LNCaP clone FGC (cell line): ENCODE results near the gene CCDC154.
A peak's percentile ranks its signal among the peaks of the same experiment; 100 is the strongest.

Source experiments
- DNase-seq: peaks from one replicate; pipeline ENCODE4 v3.0.0-alpha.2; 2011; ENCODE audit warnings: low read depth
- H3K4me3 ChIP-seq: 2 replicates; pipeline ENCODE4 v1.5.1; 2011; ENCODE audit warnings: mild to moderate bottlenecking, low read depth, low read length, control low read depth
- TF ChIP-seq, protein P1 (sequence below): IDR thresholded peaks from 2 replicates; pipeline ENCODE4 v1.5.1; 2012; ENCODE audit warnings: mild to moderate bottlenecking; ENCODE audit not compliant: control insufficient read depth, insufficient read depth; ENCODE audit errors: extremely low read depth

The CCDC154 gene

DNA sequence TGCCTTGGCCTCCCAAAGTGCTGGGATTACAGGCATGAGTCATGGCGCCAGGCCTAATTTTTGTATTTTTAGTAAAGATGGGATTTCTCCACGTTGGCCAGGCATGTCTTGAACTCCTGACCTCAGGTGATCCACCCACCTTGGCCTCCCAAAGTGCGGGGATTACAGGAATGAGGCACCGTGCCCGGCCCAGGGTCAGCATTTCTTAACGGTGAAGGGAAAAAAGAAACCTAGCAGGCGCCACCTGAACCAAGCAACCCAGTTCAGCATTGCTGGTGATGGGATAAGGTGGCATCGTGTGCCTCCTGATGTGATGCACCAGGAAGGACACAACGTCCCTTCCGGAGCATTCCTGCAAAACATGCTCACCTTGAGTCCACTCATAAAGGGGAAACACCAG lies 32.7 kb upstream of the CCDC154 start:
- H3K4me3 ChIP-seq, result no peak overlapping the region
- DNase-seq, result no peak
- TF ChIP-seq, protein P1, sequence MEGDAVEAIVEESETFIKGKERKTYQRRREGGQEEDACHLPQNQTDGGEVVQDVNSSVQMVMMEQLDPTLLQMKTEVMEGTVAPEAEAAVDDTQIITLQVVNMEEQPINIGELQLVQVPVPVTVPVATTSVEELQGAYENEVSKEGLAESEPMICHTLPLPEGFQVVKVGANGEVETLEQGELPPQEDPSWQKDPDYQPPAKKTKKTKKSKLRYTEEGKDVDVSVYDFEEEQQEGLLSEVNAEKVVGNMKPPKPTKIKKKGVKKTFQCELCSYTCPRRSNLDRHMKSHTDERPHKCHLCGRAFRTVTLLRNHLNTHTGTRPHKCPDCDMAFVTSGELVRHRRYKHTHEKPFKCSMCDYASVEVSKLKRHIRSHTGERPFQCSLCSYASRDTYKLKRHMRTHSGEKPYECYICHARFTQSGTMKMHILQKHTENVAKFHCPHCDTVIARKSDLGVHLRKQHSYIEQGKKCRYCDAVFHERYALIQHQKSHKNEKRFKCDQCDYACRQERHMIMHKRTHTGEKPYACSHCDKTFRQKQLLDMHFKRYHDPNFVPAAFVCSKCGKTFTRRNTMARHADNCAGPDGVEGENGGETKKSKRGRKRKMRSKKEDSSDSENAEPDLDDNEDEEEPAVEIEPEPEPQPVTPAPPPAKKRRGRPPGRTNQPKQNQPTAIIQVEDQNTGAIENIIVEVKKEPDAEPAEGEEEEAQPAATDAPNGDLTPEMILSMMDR, result no peak

DNA sequence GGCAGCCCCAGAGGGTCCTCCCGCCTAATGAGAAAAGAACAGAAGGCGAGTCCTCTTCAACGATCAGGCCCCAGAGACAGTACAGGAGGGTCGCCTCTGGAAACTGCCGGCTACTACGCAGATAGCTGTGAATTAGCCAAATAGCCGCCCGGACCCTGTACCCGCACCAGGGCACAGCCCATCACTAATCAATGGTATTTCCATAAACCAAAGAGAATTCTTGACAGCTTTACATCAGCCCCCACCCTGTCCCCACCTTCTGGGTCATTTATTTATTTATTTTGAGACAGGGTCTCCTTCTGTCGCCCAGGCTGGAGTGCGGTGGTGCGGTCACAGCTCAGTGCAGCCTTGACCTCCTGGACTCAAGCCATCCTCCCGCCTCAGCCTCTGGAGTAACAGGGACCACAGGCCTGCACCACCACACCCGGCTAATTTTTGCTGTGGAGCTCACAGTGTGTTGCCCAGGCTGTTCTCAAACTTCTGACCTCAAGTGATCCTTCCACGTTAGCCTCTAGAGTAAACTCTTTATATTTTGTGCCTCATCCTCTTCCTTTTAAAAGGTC lies 31.3 kb upstream of the CCDC154 start:
- no peak for DNase-seq
- peak overlapping the region; percentile 89 for H3K4me3 ChIP-seq
- TF ChIP-seq, protein P1, result no peak

DNA sequence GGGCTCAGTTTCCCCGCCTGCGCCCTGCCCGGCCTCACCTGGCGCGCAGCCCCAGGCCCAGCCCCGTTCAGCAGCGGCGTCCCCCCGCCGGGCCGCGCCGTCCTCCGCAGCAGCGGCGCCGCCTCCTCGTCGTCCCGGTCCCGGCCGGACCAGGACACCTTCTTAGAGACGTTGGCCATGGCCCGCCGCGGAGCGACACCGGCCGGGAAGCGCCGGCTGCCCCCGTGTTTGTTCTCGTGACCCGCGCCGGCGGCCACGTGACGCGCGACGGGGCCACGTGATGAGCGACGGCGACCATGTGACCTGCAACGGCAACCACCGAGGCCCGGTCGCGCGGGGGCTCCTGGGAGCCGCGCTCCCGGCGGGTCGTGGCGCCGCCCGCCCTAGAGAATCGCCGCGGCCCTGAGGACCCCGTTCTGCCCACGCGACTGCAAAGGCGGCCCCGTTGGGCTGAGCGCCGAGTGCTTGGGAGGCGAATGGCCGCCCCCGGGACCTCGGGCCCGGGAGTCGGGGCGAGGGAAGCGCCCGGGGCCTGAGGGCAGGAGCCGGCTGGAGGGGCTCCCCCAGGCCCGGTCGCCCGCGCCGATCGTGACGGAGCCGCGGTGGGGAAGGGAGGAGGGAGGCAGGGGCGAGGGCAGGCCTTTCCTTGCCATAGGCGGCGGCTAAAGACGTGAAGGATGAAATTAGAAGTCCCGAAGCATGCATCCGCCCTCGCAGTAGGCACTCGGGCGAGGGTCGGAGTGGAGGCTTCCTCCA lies 30.6 kb upstream of the CCDC154 start, which contains the start of gene CLCN7:
Gene CLCN7 (minus strand): TSS at position 233 of the 756 bp plus-strand sequence. CDS start 54 bp downstream, at position 179.
- DNase-seq, result peak; percentile 50
- peak within 1 kb of the TSS; percentile 89 for H3K4me3 ChIP-seq
- TF ChIP-seq, protein P1, result no peak

DNA sequence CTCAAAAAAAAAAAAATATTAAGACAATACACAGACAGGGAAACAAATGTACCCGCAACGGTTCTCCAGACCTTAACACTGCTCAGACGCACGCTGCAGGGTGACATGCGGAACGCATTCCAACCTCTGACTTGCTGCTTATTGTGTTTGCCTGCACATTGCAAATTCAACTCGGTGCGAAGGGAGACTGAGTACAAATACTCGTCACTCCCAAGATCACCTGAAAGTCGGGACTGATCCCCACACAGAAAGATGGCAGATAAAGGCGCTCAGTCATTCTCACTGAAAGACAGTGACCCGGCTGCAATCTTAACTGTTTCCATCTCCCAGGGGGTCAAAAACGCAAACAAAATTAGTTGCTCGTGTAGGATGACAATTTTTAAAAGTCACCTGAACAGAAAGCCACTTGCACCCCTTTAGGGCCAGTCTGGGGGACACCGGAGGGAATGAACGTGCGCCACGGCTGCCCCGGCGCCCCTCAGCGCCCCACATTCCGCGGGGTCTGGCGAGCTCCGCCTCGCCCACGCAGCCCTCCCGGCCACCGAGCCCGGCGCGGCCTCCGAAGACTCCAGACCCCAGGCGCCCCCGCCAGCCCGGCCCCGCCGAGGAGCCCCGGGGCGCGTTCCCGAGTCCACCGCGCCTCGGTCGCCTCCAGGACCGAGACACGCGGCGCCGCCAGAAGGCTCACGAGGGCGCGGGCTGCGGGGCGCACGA lies 29.9 kb upstream of the CCDC154 start:
- no peak for DNase-seq
- TF ChIP-seq, protein P1, result no peak
- H3K4me3 ChIP-seq, result peak overlapping the region; percentile 89

DNA sequence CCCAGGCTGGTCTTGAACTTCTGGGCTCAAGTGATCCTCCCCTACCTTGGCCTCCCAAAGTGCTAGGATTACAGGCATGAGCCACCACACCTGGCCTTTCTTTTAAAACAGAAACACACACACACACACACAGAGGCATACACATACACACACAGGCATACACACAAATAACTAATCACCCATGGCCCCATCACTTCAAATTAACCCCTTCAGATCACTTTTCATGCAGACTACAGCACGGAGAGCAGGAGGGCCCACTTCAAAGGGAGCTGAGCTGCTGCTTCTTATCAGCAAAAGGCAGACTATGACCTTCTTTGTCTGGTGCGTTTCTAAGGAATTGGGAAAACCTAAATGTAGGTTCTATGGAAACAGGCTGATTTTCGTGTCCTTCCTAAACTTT lies 28.6 kb upstream of the CCDC154 start:
- DNase-seq, result no peak
- H3K4me3 ChIP-seq, result no peak overlapping the region
- TF ChIP-seq, protein P1, result no peak

DNA sequence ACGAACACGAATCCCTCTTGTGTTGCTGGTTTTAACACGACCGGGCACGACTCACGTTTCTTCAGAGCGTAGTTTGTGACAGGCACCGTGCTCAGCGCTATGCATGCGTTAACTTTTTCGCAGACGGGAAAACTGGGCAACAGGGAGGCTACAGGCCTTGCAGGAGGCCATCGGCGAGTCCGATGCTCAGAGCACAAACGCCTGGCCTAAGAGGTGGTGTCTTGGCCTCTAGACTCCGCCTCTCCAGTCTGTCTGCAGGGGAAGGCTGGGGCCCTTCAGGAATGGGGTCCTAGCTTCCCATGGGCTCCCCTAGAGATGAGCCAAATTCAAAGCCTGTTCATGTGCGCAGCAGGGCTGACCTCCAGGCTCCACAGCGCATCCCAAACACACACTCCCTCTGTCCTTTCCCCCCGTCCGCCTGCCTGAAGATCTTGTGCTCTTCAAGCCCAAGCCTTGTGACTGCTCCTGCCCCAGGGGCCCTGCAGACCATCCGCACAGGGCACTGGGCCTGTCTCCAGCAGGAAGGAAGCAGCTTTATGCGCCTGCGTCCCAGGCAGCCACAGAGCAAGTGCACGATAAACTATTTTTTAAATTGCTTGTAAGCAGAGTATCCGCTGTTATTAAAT lies 27.3 kb upstream of the CCDC154 start:
- H3K4me3 ChIP-seq, result no peak overlapping the region
- no peak for DNase-seq
- TF ChIP-seq, protein P1, result no peak
